HG02981 (cell line): Measurements from ENCODE around the gene COMTD1.

Source experiments
- ATAC-seq: cut with Tn5 transposase; IDR thresholded peaks from one replicate; pipeline ENCODE4 v1.9.1; 2021; ENCODE audit warnings: mild to moderate bottlenecking, moderate library complexity; ENCODE audit not compliant: unreplicated experiment

Gene COMTD1

GRCh38 chr10:75235375-75236177, at the start of gene COMTD1:
COMTD1 (minus strand) TSS chr10:75235957; CDS start chr10:75235928, 29 bp downstream.
- ATAC-seq: peak; percentile 77

- ATAC-seq: no peak
These were observed 48.1 kb upstream of the COMTD1 start for GRCh38 chr10:75283671-75284470.

- no peak for ATAC-seq
These were observed 47.4 kb upstream of the COMTD1 start for GRCh38 chr10:75283078-75283670.

- no peak for ATAC-seq
These were observed 46.2 kb upstream of the COMTD1 start for GRCh38 chr10:75281974-75282373.

GRCh38 chr10:75280236-75280635, 44.5 kb upstream of the COMTD1 start:
- ATAC-seq: no peak

- no peak for ATAC-seq
These were observed 40.5 kb upstream of the COMTD1 start for GRCh38 chr10:75276069-75276872.

GRCh38 chr10:75272896-75273295, 37.1 kb upstream of the COMTD1 start:
- no peak for ATAC-seq

- ATAC-seq: no peak
These were observed 36.3 kb upstream of the COMTD1 start for GRCh38 chr10:75272094-75272493.

- no peak for ATAC-seq
These were observed 33.8 kb upstream of the COMTD1 start for GRCh38 chr10:75269605-75270004.

GRCh38 chr10:75266945-75267344, 31.2 kb upstream of the COMTD1 start:
- no peak for ATAC-seq

GRCh38 chr10:75265856-75266255, 30.1 kb upstream of the COMTD1 start:
- ATAC-seq: no peak

GRCh38 chr10:75263806-75264205, 28.0 kb upstream of the COMTD1 start:
- ATAC-seq: no peak

GRCh38 chr10:75261813-75262705, 26.3 kb upstream of the COMTD1 start:
- ATAC-seq: no peak

GRCh38 chr10:75260990-75261389, 25.2 kb upstream of the COMTD1 start:
- ATAC-seq: no peak

GRCh38 chr10:75254739-75255138, 19.0 kb upstream of the COMTD1 start:
- ATAC-seq: no peak

GRCh38 chr10:75253281-75254220, 17.8 kb upstream of the COMTD1 start:
- no peak for ATAC-seq

- ATAC-seq: no peak
These were observed 15.2 kb upstream of the COMTD1 start for GRCh38 chr10:75250934-75251333.

- ATAC-seq: no peak
These were observed 12.0 kb upstream of the COMTD1 start for GRCh38 chr10:75247797-75248196.

GRCh38 chr10:75246506-75246905, 10.7 kb upstream of the COMTD1 start:
- ATAC-seq: no peak
